ENCODE data around the gene ARMC3.
A peak's percentile ranks its signal among the peaks of the same experiment; 100 is the strongest.

The ARMC3 gene

DNA sequence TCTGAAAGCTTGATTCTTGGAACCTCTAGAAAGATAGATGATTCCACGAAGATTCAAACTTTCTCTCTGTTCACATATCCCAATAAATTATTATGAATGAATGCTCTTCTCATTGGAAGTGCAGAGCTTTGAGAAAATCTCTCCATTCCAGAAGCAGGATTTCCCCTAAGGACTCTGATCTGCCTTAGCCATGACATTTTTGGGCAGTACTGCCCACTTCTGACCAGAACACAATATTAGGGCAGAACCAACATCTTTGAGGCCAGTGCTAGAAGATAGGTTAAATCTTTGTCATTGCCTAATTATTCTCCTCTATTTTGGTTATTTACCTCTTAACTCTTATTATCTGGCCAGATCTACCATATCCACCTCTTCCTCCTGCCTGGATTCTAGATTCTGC, 49.9 kb downstream of the ARMC3 start:
- DNase-seq (ENCODE audit: low read depth), result no peak
- TF ChIP-seq, protein P1, sequence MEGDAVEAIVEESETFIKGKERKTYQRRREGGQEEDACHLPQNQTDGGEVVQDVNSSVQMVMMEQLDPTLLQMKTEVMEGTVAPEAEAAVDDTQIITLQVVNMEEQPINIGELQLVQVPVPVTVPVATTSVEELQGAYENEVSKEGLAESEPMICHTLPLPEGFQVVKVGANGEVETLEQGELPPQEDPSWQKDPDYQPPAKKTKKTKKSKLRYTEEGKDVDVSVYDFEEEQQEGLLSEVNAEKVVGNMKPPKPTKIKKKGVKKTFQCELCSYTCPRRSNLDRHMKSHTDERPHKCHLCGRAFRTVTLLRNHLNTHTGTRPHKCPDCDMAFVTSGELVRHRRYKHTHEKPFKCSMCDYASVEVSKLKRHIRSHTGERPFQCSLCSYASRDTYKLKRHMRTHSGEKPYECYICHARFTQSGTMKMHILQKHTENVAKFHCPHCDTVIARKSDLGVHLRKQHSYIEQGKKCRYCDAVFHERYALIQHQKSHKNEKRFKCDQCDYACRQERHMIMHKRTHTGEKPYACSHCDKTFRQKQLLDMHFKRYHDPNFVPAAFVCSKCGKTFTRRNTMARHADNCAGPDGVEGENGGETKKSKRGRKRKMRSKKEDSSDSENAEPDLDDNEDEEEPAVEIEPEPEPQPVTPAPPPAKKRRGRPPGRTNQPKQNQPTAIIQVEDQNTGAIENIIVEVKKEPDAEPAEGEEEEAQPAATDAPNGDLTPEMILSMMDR (IDR thresholded peaks at IDR 0.05; ENCODE audit: control insufficient read depth, extremely low read depth, insufficient read depth), result no peak

DNA sequence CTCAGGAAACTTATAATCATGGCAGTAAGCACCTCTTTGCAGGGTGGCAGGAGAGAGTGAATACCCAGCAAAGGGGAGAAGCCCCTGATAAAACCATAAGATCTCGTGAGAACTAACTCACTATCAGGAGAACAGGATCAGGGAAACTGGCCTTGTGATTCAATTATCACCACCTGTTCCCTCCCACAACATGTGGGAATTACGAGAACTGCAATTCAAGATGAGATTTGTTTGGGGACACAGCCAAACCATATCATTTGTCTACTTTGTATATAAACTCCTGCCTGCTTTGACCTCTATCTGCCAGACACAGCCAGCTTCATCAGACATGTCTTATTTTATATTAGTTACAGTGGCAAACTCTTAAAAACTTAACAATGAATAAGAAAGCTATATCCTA, 50.4 kb downstream of the ARMC3 start:
- TF ChIP-seq, protein P1 (IDR thresholded peaks at IDR 0.05; ENCODE audit: control insufficient read depth, extremely low read depth, insufficient read depth), result no peak
- H3K4me3 ChIP-seq (ENCODE audit: low read depth, low read length), result no peak overlapping the region
- DNase-seq (ENCODE audit: low read depth), result peak; percentile 87

More for the DNA sequence above, 49.9 kb downstream of the ARMC3 start:
- H3K4me3 ChIP-seq (ENCODE audit: low read depth, low read length), result no peak overlapping the region

DNA sequence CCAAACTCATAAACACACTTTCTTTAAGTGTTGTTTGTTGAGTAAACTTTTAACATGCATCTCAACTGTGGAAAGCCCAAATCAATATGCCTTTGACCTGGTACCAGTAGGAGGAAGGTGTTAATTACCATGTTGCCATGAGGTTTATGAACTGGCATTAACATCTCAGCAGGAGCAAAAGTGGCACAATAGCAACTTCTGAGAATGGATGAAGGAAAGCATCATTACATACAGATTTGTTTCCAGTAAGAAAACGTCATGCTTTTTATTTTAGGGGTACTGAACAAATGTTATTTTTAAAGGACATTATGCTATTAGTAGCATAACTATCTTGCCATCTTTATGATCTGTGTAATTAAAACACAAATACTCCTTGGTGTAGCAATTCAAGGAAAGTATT, 51.1 kb downstream of the ARMC3 start:
- no peak for DNase-seq (ENCODE audit: low read depth)
- H3K4me3 ChIP-seq (ENCODE audit: low read depth, low read length), result no peak overlapping the region
- TF ChIP-seq, protein P1 (IDR thresholded peaks at IDR 0.05; ENCODE audit: control insufficient read depth, extremely low read depth, insufficient read depth), result no peak

DNA sequence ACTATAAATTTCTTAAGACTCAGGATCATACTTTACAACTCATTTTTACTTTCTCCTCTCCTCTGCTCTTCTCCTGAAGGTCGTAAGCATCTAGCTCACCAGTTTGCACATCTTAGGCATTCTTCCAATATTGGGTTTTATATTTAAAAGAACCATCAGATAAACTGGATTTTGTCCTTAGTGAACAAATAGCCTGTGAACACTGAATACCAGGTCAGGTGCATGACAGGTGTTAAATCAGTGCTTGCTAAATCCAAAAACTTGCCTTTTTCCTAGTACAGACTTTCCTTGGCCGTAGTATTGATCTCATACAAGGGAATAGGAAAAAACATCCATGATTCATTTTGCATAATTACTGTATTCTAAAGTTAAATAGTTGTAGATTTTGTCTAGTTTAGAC, 53.0 kb downstream of the ARMC3 start:
- peak; percentile 93 for DNase-seq (ENCODE audit: low read depth)
- no peak overlapping the region for H3K4me3 ChIP-seq (ENCODE audit: low read depth, low read length)

DNA sequence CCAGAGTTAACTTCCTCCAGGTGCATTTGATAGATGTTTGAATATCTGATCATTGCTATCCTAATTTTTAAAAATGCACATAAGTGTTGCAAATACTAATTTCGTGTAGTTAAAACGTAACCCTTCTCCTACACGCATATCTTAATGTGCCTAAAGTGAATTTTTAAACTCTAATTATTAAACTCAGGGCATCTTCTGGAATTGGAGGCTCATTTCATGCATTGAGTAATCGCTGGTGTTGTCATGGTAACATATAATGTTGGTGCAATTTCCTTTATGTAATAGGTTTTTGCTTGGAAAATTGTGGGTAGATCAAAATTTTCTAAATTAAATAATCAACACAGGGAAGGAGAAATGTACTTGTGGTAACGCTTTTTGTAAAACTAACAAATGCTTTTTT, 56.2 kb downstream of the ARMC3 start:
- TF ChIP-seq, protein P1 (IDR thresholded peaks at IDR 0.05; ENCODE audit: control insufficient read depth, extremely low read depth, insufficient read depth), result no peak
- no peak overlapping the region for H3K4me3 ChIP-seq (ENCODE audit: low read depth, low read length)
- no peak for DNase-seq (ENCODE audit: low read depth)

More for the DNA sequence above, 53.0 kb downstream of the ARMC3 start:
- TF ChIP-seq, protein P1 (IDR thresholded peaks at IDR 0.05; ENCODE audit: control insufficient read depth, extremely low read depth, insufficient read depth), result no peak

DNA sequence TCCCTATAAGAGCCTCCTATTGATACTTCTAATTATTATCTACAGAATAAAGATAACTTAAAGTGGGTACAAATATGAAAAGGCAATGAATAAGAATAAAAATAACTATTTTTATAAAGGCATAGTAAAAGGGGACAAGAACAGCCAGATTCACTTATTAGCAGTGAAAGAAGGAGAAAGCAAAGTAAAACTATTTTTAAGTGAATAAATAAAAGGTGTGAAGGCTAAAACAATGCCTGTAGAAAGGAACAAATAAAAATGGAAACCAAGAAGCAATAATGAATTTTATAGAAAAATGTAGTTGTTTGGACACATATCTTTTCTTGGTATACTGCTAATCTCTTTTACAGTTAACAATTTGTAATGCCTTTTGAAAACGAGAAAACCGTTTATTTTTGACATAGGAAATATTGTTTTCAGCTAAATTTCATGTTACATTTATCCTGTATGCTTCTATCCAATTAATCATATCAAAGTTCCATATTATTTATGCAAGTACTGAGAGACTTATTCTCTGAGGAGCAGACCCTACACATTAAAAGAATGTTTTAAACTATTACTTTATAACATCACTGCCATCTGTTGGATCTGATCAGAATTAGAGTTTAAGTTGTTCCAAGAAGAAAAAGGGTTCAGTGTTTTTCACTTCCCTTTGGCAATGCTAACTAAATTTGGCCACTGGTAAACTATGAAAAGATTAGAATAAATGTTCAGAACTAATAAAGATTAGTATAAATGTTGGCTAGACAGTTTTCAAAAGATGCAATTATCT, 59.1 kb downstream of the ARMC3 start:
- H3K4me3 ChIP-seq (ENCODE audit: low read depth, low read length), result no peak overlapping the region
- DNase-seq (ENCODE audit: low read depth), result peak; percentile 19
- TF ChIP-seq, protein P1 (IDR thresholded peaks at IDR 0.05; ENCODE audit: control insufficient read depth, extremely low read depth, insufficient read depth), result peak; percentile 57

All from LNCaP clone FGC (cell line).